ENCODE data around the gene SH2D4B. TPM values are rescaled to one million over a fixed set of nuclear protein-coding genes. Genes with fewer than 3 reads are reported as not detected.

SH2D4B gene
- total and polyA plus RNA-seq, 2 experiments from 2014 or later: not detected

DNA sequence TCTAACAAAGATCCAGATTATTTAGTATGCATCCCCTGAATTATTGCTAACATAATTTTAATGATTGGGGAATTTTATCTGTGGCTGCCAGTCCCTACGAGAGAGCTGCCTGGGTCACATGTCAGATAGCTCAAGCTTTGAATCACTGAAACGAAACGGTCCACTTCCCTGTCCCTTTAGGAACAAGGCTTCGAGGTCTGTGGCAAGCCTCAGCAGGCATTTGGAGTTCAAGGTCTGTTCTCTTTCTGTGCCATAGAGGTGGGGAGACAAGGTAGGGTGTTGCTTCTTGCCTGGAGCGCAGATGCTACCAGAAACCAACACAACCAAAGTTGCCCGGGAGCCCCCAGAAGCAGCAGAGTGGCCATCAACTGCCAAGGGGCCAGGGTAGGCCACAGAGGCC is 13.9 kb upstream of the SH2D4B start:
- no peaks in the 10 kb centered on the region for H4K20me1 ChIP-seq (ENCODE audit: insufficient read depth, poor library complexity, severe bottlenecking)
- no peaks in the 10 kb centered on the region for H3K36me3 ChIP-seq (replicated peaks; ENCODE audit: insufficient read depth, low read depth)
- no peaks in the 10 kb centered on the region for H3K4me1 ChIP-seq (ENCODE audit: insufficient read depth)
- no peak overlapping the region for H2AFZ ChIP-seq
- H3K9me2 ChIP-seq (replicated peaks; ENCODE audit: insufficient read depth): no peaks in the 10 kb centered on the region
- WGBS (ENCODE audit: low lambda C conversion rate, missing lambda C conversion rate): 85% methylated on average over 6 of the region's 6 CpGs
- DNase-seq (ENCODE audit: low spot score): no peak
- H3K27me3 ChIP-seq: no peaks in the 10 kb centered on the region
- TF ChIP-seq EZH2phosphoT487 (IDR thresholded peaks at IDR 0.05; ENCODE audit: low read depth, severe bottlenecking, unreplicated experiment): no peak
- TF ChIP-seq, protein P1, sequence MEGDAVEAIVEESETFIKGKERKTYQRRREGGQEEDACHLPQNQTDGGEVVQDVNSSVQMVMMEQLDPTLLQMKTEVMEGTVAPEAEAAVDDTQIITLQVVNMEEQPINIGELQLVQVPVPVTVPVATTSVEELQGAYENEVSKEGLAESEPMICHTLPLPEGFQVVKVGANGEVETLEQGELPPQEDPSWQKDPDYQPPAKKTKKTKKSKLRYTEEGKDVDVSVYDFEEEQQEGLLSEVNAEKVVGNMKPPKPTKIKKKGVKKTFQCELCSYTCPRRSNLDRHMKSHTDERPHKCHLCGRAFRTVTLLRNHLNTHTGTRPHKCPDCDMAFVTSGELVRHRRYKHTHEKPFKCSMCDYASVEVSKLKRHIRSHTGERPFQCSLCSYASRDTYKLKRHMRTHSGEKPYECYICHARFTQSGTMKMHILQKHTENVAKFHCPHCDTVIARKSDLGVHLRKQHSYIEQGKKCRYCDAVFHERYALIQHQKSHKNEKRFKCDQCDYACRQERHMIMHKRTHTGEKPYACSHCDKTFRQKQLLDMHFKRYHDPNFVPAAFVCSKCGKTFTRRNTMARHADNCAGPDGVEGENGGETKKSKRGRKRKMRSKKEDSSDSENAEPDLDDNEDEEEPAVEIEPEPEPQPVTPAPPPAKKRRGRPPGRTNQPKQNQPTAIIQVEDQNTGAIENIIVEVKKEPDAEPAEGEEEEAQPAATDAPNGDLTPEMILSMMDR (IDR thresholded peaks at IDR 0.05; ENCODE audit: poor library complexity): no peak
- H3K4me3 ChIP-seq: no peak overlapping the region
- no peaks in the 10 kb centered on the region for H3K9me3 ChIP-seq (ENCODE audit: low read depth)
- no peaks in the 10 kb centered on the region for H3K79me2 ChIP-seq
- H3K27ac ChIP-seq: no peak overlapping the region
- H3K4me2 ChIP-seq: no peak overlapping the region

DNA sequence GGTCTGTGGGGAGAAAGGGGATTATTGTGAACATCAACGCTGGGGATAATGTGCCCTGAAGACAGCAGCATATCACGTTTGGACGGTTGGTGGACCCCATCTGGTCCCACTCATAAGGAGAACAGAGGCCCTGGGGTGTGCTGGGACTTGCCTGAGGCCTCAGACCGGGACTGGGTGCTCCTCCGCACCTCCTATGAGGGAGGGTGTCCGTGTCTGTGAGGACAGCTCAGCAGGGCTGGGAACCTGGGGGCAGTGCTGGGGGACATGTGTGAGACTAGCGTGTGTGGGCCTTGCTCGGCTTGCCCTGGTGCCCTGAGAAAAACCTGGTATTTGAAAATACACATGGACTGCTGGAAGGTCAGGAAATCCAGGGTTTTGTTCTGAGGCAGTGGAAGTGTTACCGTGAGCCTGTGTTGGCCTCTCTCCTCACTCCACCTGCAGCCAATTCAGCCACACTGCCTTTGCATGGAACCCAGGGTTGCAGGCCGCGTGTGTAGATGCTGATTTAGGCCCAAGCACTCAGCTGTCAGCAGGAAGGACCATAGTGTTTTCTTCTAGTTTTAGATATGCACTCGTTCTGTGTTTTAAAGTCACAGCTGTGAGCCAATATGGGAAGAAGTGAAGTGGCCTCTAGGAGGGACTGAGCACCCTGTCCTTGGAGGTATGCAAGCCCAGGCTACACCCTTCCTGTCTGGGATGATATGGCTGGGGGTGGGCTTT is 13.4 kb upstream of the SH2D4B start:
- no peak overlapping the region for H3K4me3 ChIP-seq
- H4K20me1 ChIP-seq (ENCODE audit: insufficient read depth, poor library complexity, severe bottlenecking): no peaks in the 10 kb centered on the region
- H3K9me3 ChIP-seq (ENCODE audit: low read depth): no peaks in the 10 kb centered on the region
- no peaks in the 10 kb centered on the region for H3K27me3 ChIP-seq
- H3K4me1 ChIP-seq (ENCODE audit: insufficient read depth): no peaks in the 10 kb centered on the region
- H3K79me2 ChIP-seq: no peaks in the 10 kb centered on the region
- no peak overlapping the region for H3K27ac ChIP-seq
- H3K4me2 ChIP-seq: no peak overlapping the region
- no peaks in the 10 kb centered on the region for H3K36me3 ChIP-seq (replicated peaks; ENCODE audit: insufficient read depth, low read depth)
- H2AFZ ChIP-seq: no peak overlapping the region
- no peak for DNase-seq (ENCODE audit: low spot score)
- TF ChIP-seq EZH2 (IDR thresholded peaks at IDR 0.05; ENCODE audit: borderline replicate concordance) (no peak), EZH2phosphoT487 (IDR thresholded peaks at IDR 0.05; ENCODE audit: low read depth, severe bottlenecking, unreplicated experiment) (no peak)
- TF ChIP-seq, protein P1 (IDR thresholded peaks at IDR 0.05; ENCODE audit: poor library complexity): no peak
- 85% methylated on average over 12 of the region's 12 CpGs for WGBS (ENCODE audit: low lambda C conversion rate, missing lambda C conversion rate)
- H3K9me2 ChIP-seq (replicated peaks; ENCODE audit: insufficient read depth): no peaks in the 10 kb centered on the region

DNA sequence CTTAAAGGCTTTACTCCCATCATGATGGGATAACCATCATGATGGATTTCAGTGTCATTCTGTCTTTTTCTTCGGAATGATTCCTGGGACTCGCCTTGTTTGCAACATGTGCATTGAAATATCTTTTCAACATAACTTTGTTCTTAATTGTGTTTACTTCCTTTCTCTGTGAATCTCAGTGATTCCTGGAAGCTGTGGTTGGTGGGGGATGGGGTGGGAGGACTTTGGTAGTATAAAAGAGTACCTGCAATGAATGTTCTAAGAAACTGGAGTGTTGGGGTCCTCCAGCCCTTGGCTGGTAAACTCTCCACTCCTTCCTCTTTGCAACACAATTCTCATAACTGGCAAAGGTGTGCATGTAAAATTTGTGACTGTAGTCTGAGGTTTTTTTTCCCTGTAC is 11.5 kb upstream of the SH2D4B start:
- no peaks in the 10 kb centered on the region for H3K9me3 ChIP-seq (ENCODE audit: low read depth)
- no peaks in the 10 kb centered on the region for H3K27me3 ChIP-seq
- H3K27ac ChIP-seq: no peak overlapping the region
- H3K79me2 ChIP-seq: no peaks in the 10 kb centered on the region
- no peak for DNase-seq (ENCODE audit: low spot score)
- no peak overlapping the region for H3K4me2 ChIP-seq
- no peak overlapping the region for H3K4me3 ChIP-seq
- TF ChIP-seq EZH2phosphoT487 (IDR thresholded peaks at IDR 0.05; ENCODE audit: low read depth, severe bottlenecking, unreplicated experiment) (no peak), EZH2 (IDR thresholded peaks at IDR 0.05; ENCODE audit: borderline replicate concordance) (no peak)
- TF ChIP-seq, protein P1 (IDR thresholded peaks at IDR 0.05; ENCODE audit: poor library complexity): no peak
- H2AFZ ChIP-seq: no peak overlapping the region
- H4K20me1 ChIP-seq (ENCODE audit: insufficient read depth, poor library complexity, severe bottlenecking): no peaks in the 10 kb centered on the region
- no peaks in the 10 kb centered on the region for H3K9me2 ChIP-seq (replicated peaks; ENCODE audit: insufficient read depth)
- H3K4me1 ChIP-seq (ENCODE audit: insufficient read depth): no peaks in the 10 kb centered on the region
- WGBS (ENCODE audit: low lambda C conversion rate, missing lambda C conversion rate): 67% methylated on average over 2 of the region's 2 CpGs
- no peaks in the 10 kb centered on the region for H3K36me3 ChIP-seq (replicated peaks; ENCODE audit: insufficient read depth, low read depth)

Measured in hepatocyte (in vitro differentiated cells).